Peyer's patch (tissue), 4 donors: ENCODE measurements around the gene CLK1. TPM values are rescaled to one million over a fixed set of nuclear protein-coding genes. Genes with fewer than 3 reads are reported as not detected.

Experiments
- DNase-seq, 3 donors: peaks; one replicate each; pipeline ENCODE4 v3.0.0-alpha.2; 2017 to 2019
- H3K27ac ChIP-seq, 4 donors: fragments of 200-600 bp; sonication (generic); one replicate each; pipeline ENCODE4 v1.5.1; 2016 to 2019
- H3K27me3 ChIP-seq, 2 donors: fragments of 200-600 bp; sonication (generic); one replicate each; pipeline ENCODE4 v1.5.1; 2019
- H3K36me3 ChIP-seq, 3 donors: fragments of 200-600 bp; sonication (generic); one replicate each; pipeline ENCODE4 v1.5.1; 2016 to 2019
- H3K4me1 ChIP-seq, 4 donors: fragments of 200-600 bp; sonication (generic); one replicate each; pipeline ENCODE4 v1.5.1; 2016 to 2019
- H3K4me3 ChIP-seq, 4 donors: fragments of 200-600 bp; sonication (generic); 1 replicate in 3 of 4; 2 replicates in 1 of 4; pipeline ENCODE4 v1.5.1; 2016 to 2019; ENCODE audit warnings: mild to moderate bottlenecking in 1 of 4
- H3K9me3 ChIP-seq, 4 donors: fragments of 200-600 bp; sonication (generic); one replicate each; pipeline ENCODE4 v1.5.1; 2016 to 2019; ENCODE audit warnings: mild to moderate bottlenecking in 1 of 4
- CTCF ChIP-seq, 6 experiments: fragments of 450-650 bp in 4 of 6; fragments of 200-600 bp in 2 of 6; sonication (generic) in 1 of 6; IDR thresholded peaks; one replicate each; pipeline ENCODE4 v1.5.1; 2017 to 2019; ENCODE audit warnings: antibody characterized with exemption in 6 of 6, mild to moderate bottlenecking in 3 of 6, moderate library complexity in 1 of 6
- POLR2A ChIP-seq, 2 donors: fragments of 450-650 bp; IDR thresholded peaks; one replicate each; pipeline ENCODE4 v1.5.1; 2017; ENCODE audit warnings: antibody characterized with exemption in 2 of 2, mild to moderate bottlenecking in 2 of 2, moderate library complexity in 2 of 2
- total RNA-seq, 4 donors: library from RNA; depleted of rRNA; stranded (reverse); fragments of >200 nt; gene quantifications; one replicate each; pipeline ENCODE4 v1.1.0, GENCODE V29; 2016

CLK1 gene
- total RNA-seq, 4 donors from 2014 or later: 119 to 173 (median 144) TPM

GRCh38 chr2:200850512-200851256, 13.8 kb downstream of the CLK1 start:
- no peak overlapping the region for H3K4me3 ChIP-seq
- DNase-seq: no peak
- no peaks in the 10 kb centered on the region for H3K9me3 ChIP-seq
- peaks cover 0 to 52% (median 0%) of the 10 kb centered on the region in 3 donors for H3K36me3 ChIP-seq
- TF ChIP-seq POLR2A (IDR thresholded peaks at IDR 0.05): no peak
- no peak for TF ChIP-seq CTCF (IDR thresholded peaks at IDR 0.05)
- H3K27ac ChIP-seq: no peak overlapping the region
- no peaks in the 10 kb centered on the region for H3K27me3 ChIP-seq
- no peaks in the 10 kb centered on the region for H3K4me1 ChIP-seq

GRCh38 chr2:200847939-200848338, 16.5 kb downstream of the CLK1 start:
- Histone ChIP-seq H3K36me3 (peaks cover 0 to 24% (median 0%) of the 10 kb centered on the region in 3 donors), H3K9me3 (no peaks in the 10 kb centered on the region), H3K27me3 (no peaks in the 10 kb centered on the region), H3K27ac (no peak overlapping the region), H3K4me1 (no peaks in the 10 kb centered on the region), H3K4me3 (no peak overlapping the region)
- DNase-seq: no peak
- TF ChIP-seq POLR2A (IDR thresholded peaks at IDR 0.05): no peak
- no peak for TF ChIP-seq CTCF (IDR thresholded peaks at IDR 0.05)

GRCh38 chr2:200847269-200847668, 17.2 kb downstream of the CLK1 start:
- H3K4me1 ChIP-seq: no peaks in the 10 kb centered on the region
- no peak for TF ChIP-seq CTCF (IDR thresholded peaks at IDR 0.05)
- TF ChIP-seq POLR2A (IDR thresholded peaks at IDR 0.05): no peak
- no peaks in the 10 kb centered on the region for H3K9me3 ChIP-seq
- no peak overlapping the region for H3K4me3 ChIP-seq
- no peak overlapping the region for H3K27ac ChIP-seq
- peaks cover 0 to 17% (median 0%) of the 10 kb centered on the region in 3 donors for H3K36me3 ChIP-seq
- DNase-seq: no peak
- no peaks in the 10 kb centered on the region for H3K27me3 ChIP-seq

- Histone ChIP-seq H3K36me3 (peaks cover 0 to 3% (median 0%) of the 10 kb centered on the region in 3 donors), H3K27me3 (no peaks in the 10 kb centered on the region), H3K4me3 (no peak overlapping the region), H3K9me3 (no peaks in the 10 kb centered on the region), H3K4me1 (no peaks in the 10 kb centered on the region), H3K27ac (no peak overlapping the region)
- no peak for DNase-seq
- TF ChIP-seq CTCF (IDR thresholded peaks at IDR 0.05): no peak
- no peak for TF ChIP-seq POLR2A (IDR thresholded peaks at IDR 0.05)
Observed at GRCh38 chr2:200845669-200846325, 18.7 kb downstream of the CLK1 start.

GRCh38 chr2:200845194-200845593, 19.3 kb downstream of the CLK1 start:
- Histone ChIP-seq H3K4me3 (no peak overlapping the region), H3K9me3 (no peaks in the 10 kb centered on the region), H3K36me3 (no peaks in the 10 kb centered on the region), H3K4me1 (no peaks in the 10 kb centered on the region), H3K27ac (no peak overlapping the region), H3K27me3 (no peaks in the 10 kb centered on the region)
- DNase-seq: no peak
- TF ChIP-seq POLR2A (IDR thresholded peaks at IDR 0.05) (no peak), CTCF (IDR thresholded peaks at IDR 0.05) (no peak)
